NT2/D1 (cell line): ENCODE results near the gene SFSWAP.

Experiments
- DNase-seq: peaks from one replicate; pipeline ENCODE4 v3.0.0-alpha.2; 2011; ENCODE audit warnings: low read depth, low spot score
- H3K27me3 ChIP-seq: 2 replicates; pipeline ENCODE4 v1.6.0; 2011; ENCODE audit warnings: mild to moderate bottlenecking; ENCODE audit not compliant: insufficient read length, insufficient read depth
- H3K36me3 ChIP-seq: 2 replicates; pipeline ENCODE4 v1.6.1; 2011; ENCODE audit warnings: mild to moderate bottlenecking, low read length, mixed read lengths; ENCODE audit not compliant: insufficient read depth, insufficient read length
- H3K4me1 ChIP-seq: 2 replicates; pipeline ENCODE4 v1.5.1; 2011; ENCODE audit not compliant: insufficient read depth, insufficient read length
- H3K4me3 ChIP-seq: 2 replicates; pipeline ENCODE4 v1.5.1; 2011; ENCODE audit warnings: low read depth; ENCODE audit not compliant: insufficient read length
- H3K9ac ChIP-seq: 2 replicates; pipeline ENCODE4 v1.6.0; 2011; ENCODE audit warnings: low read depth; ENCODE audit not compliant: insufficient read length
- H3K9me3 ChIP-seq: 2 replicates; pipeline ENCODE4 v1.5.1; 2011; ENCODE audit warnings: mild to moderate bottlenecking, low read length; ENCODE audit not compliant: insufficient read depth
- SUZ12 ChIP-seq: IDR thresholded peaks from 2 replicates; pipeline ENCODE4 v1.6.1; 2011; ENCODE audit not compliant: insufficient read length, insufficient read depth; ENCODE audit errors: extremely low read depth
- YY1 ChIP-seq: IDR thresholded peaks from 2 replicates; pipeline ENCODE4 v1.6.1; 2011; ENCODE audit not compliant: insufficient read length, insufficient read depth
- ZNF274 ChIP-seq: IDR thresholded peaks from 2 replicates; pipeline ENCODE4 v1.6.1; 2011; ENCODE audit warnings: mild to moderate bottlenecking, low read depth, low read length

SFSWAP gene

GRCh38 chr12:131799828-131800593, 89.1 kb downstream of the SFSWAP start:
- H3K4me1 ChIP-seq, result peaks cover 15% of the 10 kb centered on the region

DNA sequence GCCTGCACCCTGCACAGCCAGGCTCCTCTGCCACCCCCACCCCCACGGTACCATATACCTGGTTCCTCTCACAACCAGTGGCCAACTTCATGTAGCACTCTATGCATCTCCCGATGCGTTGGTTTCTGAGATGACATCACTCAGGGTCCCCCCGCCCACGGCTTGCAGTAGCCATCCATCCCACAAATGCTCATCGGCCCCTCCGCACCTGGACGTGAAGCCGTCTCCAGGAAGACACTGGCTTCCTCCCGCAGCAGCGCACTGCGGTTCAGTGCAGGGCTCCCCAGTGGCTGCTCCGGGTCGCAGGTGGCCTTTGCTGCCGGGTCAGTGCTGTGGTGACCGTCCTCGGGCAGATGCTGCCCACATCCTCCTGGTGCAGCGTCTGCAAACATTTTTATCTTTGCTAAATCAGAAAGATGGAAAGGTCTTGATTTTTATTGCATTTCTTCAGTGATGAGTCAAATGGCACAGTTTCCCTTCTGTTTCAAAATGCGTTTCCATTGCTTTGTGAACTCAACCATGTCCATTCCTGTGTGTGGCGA, 89.8 kb downstream of the SFSWAP start:
- Histone ChIP-seq H3K9me3 (no peaks in the 10 kb centered on the region), H3K4me3 (no peak overlapping the region), H3K4me1 (peaks cover 9% of the 10 kb centered on the region), H3K36me3 (peaks cover 56% of the 10 kb centered on the region), H3K9ac (no peak overlapping the region), H3K27me3 (no peaks in the 10 kb centered on the region)
- TF ChIP-seq SUZ12 (no peak), YY1 (no peak), ZNF274 (no peak)
- DNase-seq, result no peak

More at GRCh38 chr12:131799828-131800593, 89.1 kb downstream of the SFSWAP start:
- no peaks in the 10 kb centered on the region for H3K9me3 ChIP-seq
- H3K9ac ChIP-seq, result no peak overlapping the region
- TF ChIP-seq YY1 (no peak), ZNF274 (no peak), SUZ12 (no peak)
- no peak overlapping the region for H3K4me3 ChIP-seq
- no peak for DNase-seq
- no peaks in the 10 kb centered on the region for H3K27me3 ChIP-seq
- peaks cover 63% of the 10 kb centered on the region for H3K36me3 ChIP-seq

- Histone ChIP-seq H3K36me3 (peaks cover 54% of the 10 kb centered on the region), H3K4me3 (no peak overlapping the region), H3K9me3 (no peaks in the 10 kb centered on the region), H3K4me1 (peaks cover 6% of the 10 kb centered on the region), H3K9ac (no peak overlapping the region), H3K27me3 (no peaks in the 10 kb centered on the region)
- TF ChIP-seq YY1, result no peak
- TF ChIP-seq ZNF274, result no peak
- TF ChIP-seq SUZ12, result no peak
- no peak for DNase-seq
These were observed 90.5 kb downstream of the SFSWAP start for GRCh38 chr12:131801254-131801866.

GRCh38 chr12:131803961-131804521, 93.2 kb downstream of the SFSWAP start:
- no peak overlapping the region for H3K4me3 ChIP-seq
- no peak overlapping the region for H3K9ac ChIP-seq

DNA sequence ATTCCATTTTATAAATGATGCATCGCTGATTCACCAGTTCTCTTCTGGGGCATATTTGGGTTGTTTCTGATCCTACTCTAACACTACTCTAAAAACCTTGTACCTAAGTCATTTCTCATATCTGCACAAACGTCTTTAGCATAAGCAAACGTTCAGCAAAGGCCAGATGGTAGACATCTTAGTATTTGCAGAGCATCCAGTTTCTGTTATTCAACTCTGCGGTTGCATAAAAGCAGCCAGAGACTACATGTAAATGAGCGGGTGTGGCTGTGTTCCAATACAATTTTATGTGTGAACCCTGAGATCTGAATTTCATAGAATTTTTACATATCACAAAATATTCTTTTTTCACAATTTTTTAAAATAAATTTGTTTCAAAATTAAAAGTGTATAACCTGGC, 94.5 kb downstream of the SFSWAP start:
- H3K27me3 ChIP-seq, result no peaks in the 10 kb centered on the region
- H3K9me3 ChIP-seq, result no peaks in the 10 kb centered on the region
- H3K4me1 ChIP-seq, result no peaks in the 10 kb centered on the region
- H3K36me3 ChIP-seq, result peaks cover 18% of the 10 kb centered on the region
- H3K9ac ChIP-seq, result no peak overlapping the region
- DNase-seq, result no peak
- no peak for TF ChIP-seq SUZ12
- TF ChIP-seq YY1, result no peak
- no peak for TF ChIP-seq ZNF274
- no peak overlapping the region for H3K4me3 ChIP-seq

More at GRCh38 chr12:131803961-131804521, 93.2 kb downstream of the SFSWAP start:
- no peak for DNase-seq
- no peaks in the 10 kb centered on the region for H3K27me3 ChIP-seq
- H3K36me3 ChIP-seq, result peaks cover 32% of the 10 kb centered on the region
- TF ChIP-seq SUZ12, result no peak
- TF ChIP-seq ZNF274, result no peak
- TF ChIP-seq YY1, result no peak
- H3K9me3 ChIP-seq, result no peaks in the 10 kb centered on the region
- H3K4me1 ChIP-seq, result peaks cover 4% of the 10 kb centered on the region

DNA sequence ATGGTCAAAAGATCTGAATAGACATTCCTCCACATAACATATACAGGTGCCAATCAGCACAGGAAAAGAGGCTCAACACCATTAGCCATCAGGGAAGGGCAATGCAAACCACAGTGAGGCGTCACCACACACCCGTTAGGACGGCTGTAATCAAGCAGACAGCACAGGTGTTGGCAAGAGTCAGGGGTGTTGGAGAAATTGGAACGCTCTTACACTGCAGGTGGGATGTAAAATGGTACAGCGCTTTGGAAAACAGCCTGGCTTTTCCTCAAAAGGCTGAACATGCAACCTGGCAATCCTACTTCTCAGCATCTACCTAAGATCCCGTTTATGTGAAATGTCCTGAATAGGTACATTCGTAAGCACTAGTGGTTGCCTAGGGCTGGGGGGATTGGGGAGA, 95.8 kb downstream of the SFSWAP start:
- H3K9me3 ChIP-seq, result no peaks in the 10 kb centered on the region
- no peaks in the 10 kb centered on the region for H3K27me3 ChIP-seq
- H3K9ac ChIP-seq, result no peak overlapping the region
- no peaks in the 10 kb centered on the region for H3K4me1 ChIP-seq
- DNase-seq, result no peak
- H3K36me3 ChIP-seq, result peaks cover 12% of the 10 kb centered on the region
- H3K4me3 ChIP-seq, result no peak overlapping the region
- TF ChIP-seq ZNF274, result no peak
- no peak for TF ChIP-seq YY1
- TF ChIP-seq SUZ12, result no peak
